Measurements from ENCODE around the gene PDE3A.

The PDE3A gene

DNA sequence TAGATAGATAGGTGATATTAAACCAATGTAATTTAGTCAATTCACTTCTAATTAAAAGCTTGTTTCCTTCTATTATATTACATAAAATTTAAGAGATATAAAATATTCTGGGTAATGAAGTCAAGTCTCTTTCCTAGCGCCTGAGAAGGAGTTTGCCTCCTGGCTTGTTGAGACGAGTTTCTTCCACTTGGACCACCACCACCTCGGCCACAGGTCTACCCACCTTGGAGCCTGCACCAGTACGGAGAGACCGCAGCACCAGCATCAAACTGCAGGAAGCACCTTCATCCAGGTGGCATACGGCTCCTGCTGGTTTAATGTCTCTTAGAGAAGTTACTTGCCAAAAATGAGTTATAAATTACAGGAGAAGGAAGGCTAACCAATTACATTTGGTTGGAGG, 247.8 kb downstream of the PDE3A start:
- DNase-seq (ENCODE audit: low read depth): no peak
- TF ChIP-seq, protein P1, sequence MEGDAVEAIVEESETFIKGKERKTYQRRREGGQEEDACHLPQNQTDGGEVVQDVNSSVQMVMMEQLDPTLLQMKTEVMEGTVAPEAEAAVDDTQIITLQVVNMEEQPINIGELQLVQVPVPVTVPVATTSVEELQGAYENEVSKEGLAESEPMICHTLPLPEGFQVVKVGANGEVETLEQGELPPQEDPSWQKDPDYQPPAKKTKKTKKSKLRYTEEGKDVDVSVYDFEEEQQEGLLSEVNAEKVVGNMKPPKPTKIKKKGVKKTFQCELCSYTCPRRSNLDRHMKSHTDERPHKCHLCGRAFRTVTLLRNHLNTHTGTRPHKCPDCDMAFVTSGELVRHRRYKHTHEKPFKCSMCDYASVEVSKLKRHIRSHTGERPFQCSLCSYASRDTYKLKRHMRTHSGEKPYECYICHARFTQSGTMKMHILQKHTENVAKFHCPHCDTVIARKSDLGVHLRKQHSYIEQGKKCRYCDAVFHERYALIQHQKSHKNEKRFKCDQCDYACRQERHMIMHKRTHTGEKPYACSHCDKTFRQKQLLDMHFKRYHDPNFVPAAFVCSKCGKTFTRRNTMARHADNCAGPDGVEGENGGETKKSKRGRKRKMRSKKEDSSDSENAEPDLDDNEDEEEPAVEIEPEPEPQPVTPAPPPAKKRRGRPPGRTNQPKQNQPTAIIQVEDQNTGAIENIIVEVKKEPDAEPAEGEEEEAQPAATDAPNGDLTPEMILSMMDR (IDR thresholded peaks at IDR 0.05; ENCODE audit: low read depth, low read length, missing control alignments): no peak
- in situ Hi-C loops (cut with HindIII; ENCODE audit: low sequenced_read_pairs): no loop called here
- H3K4me3 ChIP-seq (ENCODE audit: low read depth, low read length): no peak overlapping the region

GRCh38 chr12:20620261-20620660, 251.9 kb downstream of the PDE3A start:
- DNase-seq (ENCODE audit: low read depth): no peak
- no peak overlapping the region for H3K4me3 ChIP-seq (ENCODE audit: low read depth, low read length)
- TF ChIP-seq, protein P1 (IDR thresholded peaks at IDR 0.05; ENCODE audit: low read depth, low read length, missing control alignments): no peak
- in situ Hi-C loops (cut with HindIII; ENCODE audit: low sequenced_read_pairs): no loop called here

DNA sequence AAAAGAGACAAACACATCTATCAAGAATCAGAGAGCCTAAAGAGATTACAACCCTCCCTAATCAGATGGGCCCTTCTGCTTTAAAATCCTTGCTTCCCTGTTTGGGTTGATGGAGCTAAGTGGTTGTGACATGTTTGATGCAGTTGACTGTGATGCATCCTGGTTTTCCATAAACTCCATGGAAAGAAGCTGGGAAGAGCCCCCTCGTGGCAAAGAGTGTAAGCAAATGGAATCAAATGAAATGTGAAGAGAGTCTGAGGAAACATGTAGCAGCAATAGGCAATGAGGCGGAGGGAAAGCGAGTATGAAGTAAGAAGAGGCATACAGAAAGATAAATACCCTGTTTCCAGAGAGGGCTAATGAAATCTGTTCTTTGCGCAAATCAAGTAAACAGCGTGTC, 256.4 kb downstream of the PDE3A start:
- in situ Hi-C loops (cut with HindIII; ENCODE audit: low sequenced_read_pairs): no loop called here
- H3K4me3 ChIP-seq (ENCODE audit: low read depth, low read length): no peak overlapping the region
- DNase-seq (ENCODE audit: low read depth): no peak
- TF ChIP-seq, protein P1 (IDR thresholded peaks at IDR 0.05; ENCODE audit: low read depth, low read length, missing control alignments): peak; percentile 63

DNA sequence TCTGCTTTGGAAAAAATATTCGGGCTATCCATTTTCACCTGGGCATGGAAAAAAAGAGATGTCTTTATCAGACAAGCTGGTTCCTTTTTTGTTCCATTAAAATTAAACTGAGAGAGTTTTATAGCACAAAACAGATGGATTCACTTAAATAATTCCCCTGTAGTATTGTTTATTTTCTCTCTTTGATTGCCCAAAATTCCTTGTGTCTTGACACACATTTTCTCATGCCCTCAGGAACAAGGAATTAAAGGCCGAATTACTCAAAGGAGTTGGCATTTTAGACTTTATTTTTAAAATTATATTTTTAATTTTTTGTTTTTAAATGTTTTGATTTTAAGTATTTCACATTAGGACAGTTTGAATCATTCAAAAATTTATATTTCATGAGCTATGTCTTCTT, 257.2 kb downstream of the PDE3A start:
- in situ Hi-C loops (cut with HindIII; ENCODE audit: low sequenced_read_pairs): no loop called here
- TF ChIP-seq, protein P1 (IDR thresholded peaks at IDR 0.05; ENCODE audit: low read depth, low read length, missing control alignments): no peak
- no peak overlapping the region for H3K4me3 ChIP-seq (ENCODE audit: low read depth, low read length)
- DNase-seq (ENCODE audit: low read depth): no peak

- in situ Hi-C loops (cut with HindIII; ENCODE audit: low sequenced_read_pairs): no loop called here
- no peak overlapping the region for H3K4me3 ChIP-seq (ENCODE audit: low read depth, low read length)
- DNase-seq (ENCODE audit: low read depth): no peak
- TF ChIP-seq, protein P1 (IDR thresholded peaks at IDR 0.05; ENCODE audit: low read depth, low read length, missing control alignments): no peak
Observed at GRCh38 chr12:20627001-20627588, 258.8 kb downstream of the PDE3A start.

- TF ChIP-seq, protein P1 (IDR thresholded peaks at IDR 0.05; ENCODE audit: low read depth, low read length, missing control alignments): no peak
- H3K4me3 ChIP-seq (ENCODE audit: low read depth, low read length): no peak overlapping the region
- in situ Hi-C loops (cut with HindIII; ENCODE audit: low sequenced_read_pairs): no loop called here
- no peak for DNase-seq (ENCODE audit: low read depth)
Observed at GRCh38 chr12:20628226-20628787, 260.0 kb downstream of the PDE3A start.

All from astrocyte of the cerebellum (primary cell).